Liver (tissue), 9 donors: ENCODE measurements around the gene CRHR2. TPM values are rescaled to one million over a fixed set of nuclear protein-coding genes. Genes with fewer than 3 reads are reported as not detected.

Source experiments
- DNase-seq: peaks from one replicate; pipeline ENCODE4 v3.0.0-alpha.2; 2017; ENCODE audit warnings: low spot score
- H3K27ac ChIP-seq, 2 donors: one replicate each; pipeline ENCODE4 v1.7.0; 2013; ENCODE audit warnings: inconsistent platforms in 2 of 2, low read length in 2 of 2, control low read depth in 1 of 2, low read depth in 1 of 2, mild to moderate bottlenecking in 1 of 2
- H3K27me3 ChIP-seq, 4 donors: one replicate each; pipeline versions ENCODE4 v1.6.1 to v1.7.0; 2013; ENCODE audit warnings: low read length in 3 of 4, inconsistent platforms in 1 of 4, mild to moderate bottlenecking in 1 of 4, moderate library complexity in 1 of 4; ENCODE audit not compliant: control insufficient read depth in 4 of 4, insufficient read depth in 4 of 4
- H3K36me3 ChIP-seq, 4 donors: one replicate each; pipeline versions ENCODE4 v1.6.1 to v1.7.0; 2013; ENCODE audit warnings: low read length in 3 of 4, mild to moderate bottlenecking in 3 of 4, low read depth in 1 of 4, moderate library complexity in 1 of 4; ENCODE audit not compliant: control insufficient read depth in 4 of 4, insufficient read depth in 3 of 4
- H3K4me1 ChIP-seq, 4 donors: one replicate each; pipeline versions ENCODE4 v1.6.1 to v1.7.0; 2013; ENCODE audit warnings: low read length in 3 of 4, mild to moderate bottlenecking in 3 of 4, moderate library complexity in 1 of 4; ENCODE audit not compliant: control insufficient read depth in 4 of 4, insufficient read depth in 4 of 4
- H3K4me3 ChIP-seq, 3 donors: one replicate each; pipeline versions ENCODE4 v1.6.1 to v1.7.0; 2013; ENCODE audit warnings: low read length in 3 of 3, control low read depth in 1 of 3, low read depth in 1 of 3, mild to moderate bottlenecking in 1 of 3
- H3K9ac ChIP-seq, 2 donors: one replicate each; pipeline ENCODE4 v1.7.0; 2013; ENCODE audit warnings: low read length in 2 of 2, mild to moderate bottlenecking in 2 of 2, moderate library complexity in 2 of 2, control low read depth in 1 of 2, low read depth in 1 of 2
- H3K9me3 ChIP-seq, 4 donors: one replicate each; pipeline versions ENCODE4 v1.6.1 to v1.7.0; 2013; ENCODE audit warnings: low read length in 3 of 4; ENCODE audit not compliant: control insufficient read depth in 4 of 4
- EGR1 ChIP-seq, 2 donors: IDR thresholded peaks; 2 replicates each; pipeline ENCODE4 v1.6.1; 2016 to 2018; ENCODE audit warnings: antibody characterized with exemption in 2 of 2, low read depth in 2 of 2
- FOXA1 ChIP-seq: IDR thresholded peaks from 2 replicates; pipeline ENCODE4 v1.6.1; 2016; ENCODE audit warnings: antibody characterized with exemption
- FOXA2 ChIP-seq: IDR thresholded peaks from 2 replicates; pipeline ENCODE4 v1.6.1; 2016; ENCODE audit warnings: antibody characterized with exemption
- HNF4A ChIP-seq, 2 donors: conservative IDR thresholded peaks; 2 replicates each; pipeline ENCODE4 v1.6.1; 2016; ENCODE audit warnings: antibody characterized with exemption in 2 of 2, mild to moderate bottlenecking in 2 of 2
- HNF4G ChIP-seq: IDR thresholded peaks from 2 replicates; pipeline ENCODE4 v1.6.1; 2016; ENCODE audit warnings: antibody characterized with exemption
- JUND ChIP-seq, 2 donors: IDR thresholded peaks; 2 replicates each; pipeline ENCODE4 v1.6.1; 2016; ENCODE audit warnings: antibody characterized with exemption in 2 of 2
- NR2F2 ChIP-seq: IDR thresholded peaks from 2 replicates; pipeline ENCODE4 v1.6.1; 2016; ENCODE audit warnings: antibody characterized with exemption
- RAD21 ChIP-seq, 2 donors: IDR thresholded peaks; 2 replicates each; pipeline ENCODE4 v1.6.1; 2016; ENCODE audit warnings: antibody characterized with exemption in 2 of 2, mild to moderate bottlenecking in 2 of 2
- RXRA ChIP-seq, 2 donors: IDR thresholded peaks; 2 replicates each; pipeline ENCODE4 v1.6.1; 2017 to 2018; ENCODE audit warnings: antibody characterized with exemption in 2 of 2, mild to moderate bottlenecking in 1 of 2
- TAF1 ChIP-seq: conservative IDR thresholded peaks from 2 replicates; pipeline ENCODE4 v1.6.1; 2016; ENCODE audit warnings: antibody characterized with exemption, mild to moderate bottlenecking
- YY1 ChIP-seq: IDR thresholded peaks from 2 replicates; pipeline ENCODE4 v1.6.1; 2016; ENCODE audit warnings: antibody characterized with exemption, mild to moderate bottlenecking
- WGBS: extraction: QIAGEN DNeasy Blood & Tissue Kit; methylation state at CpG from one replicate; pipeline ENCODE4 v1.1.7; 2013; 5-methylcytosine and 5-hydroxymethylcytosine counted together
- polyA plus RNA-seq, 2 donors: library from polyadenylated mRNA; stranded (reverse) in 1 of 2; unstranded in 1 of 2; fragments of 200-250 nt in 1 of 2; fragments of >200 nt in 1 of 2; fragmentation: Nextera tagmentation in 1 of 2; extraction: Ambion mirVana in 1 of 2; gene quantifications; one replicate each; pipeline versions ENCODE4 v1.2.1 to v1.2.3, GENCODE V29; 2013 to 2015
- total RNA-seq, 2 donors: library from RNA; depleted of rRNA; stranded (reverse); fragments of >200 nt; gene quantifications; one replicate each; pipeline ENCODE4 v1.2.3, GENCODE V29; 2014
- TF ChIP-seq, protein P1 (sequence below): IDR thresholded peaks from 2 replicates; pipeline ENCODE4 v1.6.1; 2016; ENCODE audit warnings: antibody characterized with exemption
- TF ChIP-seq, protein P2 (sequence below): IDR thresholded peaks from 2 replicates; pipeline ENCODE4 v1.6.1; 2016; ENCODE audit warnings: antibody characterized with exemption
- TF ChIP-seq, protein P3 (sequence below): fragments of 150-350 bp; IDR thresholded peaks from 2 replicates; pipeline ENCODE4 v1.5.1; 2017; ENCODE audit warnings: improper control_type of control experiment, low read depth, low read length; ENCODE audit not compliant: missing input control
- donor health status: healthy.
- donor health status: healthy.
- donor health status: healthy.
- donor health status: healthy.
- donor health status: healthy.

CRHR2 gene
- total and polyA plus RNA-seq, 4 donors: not detected

DNA sequence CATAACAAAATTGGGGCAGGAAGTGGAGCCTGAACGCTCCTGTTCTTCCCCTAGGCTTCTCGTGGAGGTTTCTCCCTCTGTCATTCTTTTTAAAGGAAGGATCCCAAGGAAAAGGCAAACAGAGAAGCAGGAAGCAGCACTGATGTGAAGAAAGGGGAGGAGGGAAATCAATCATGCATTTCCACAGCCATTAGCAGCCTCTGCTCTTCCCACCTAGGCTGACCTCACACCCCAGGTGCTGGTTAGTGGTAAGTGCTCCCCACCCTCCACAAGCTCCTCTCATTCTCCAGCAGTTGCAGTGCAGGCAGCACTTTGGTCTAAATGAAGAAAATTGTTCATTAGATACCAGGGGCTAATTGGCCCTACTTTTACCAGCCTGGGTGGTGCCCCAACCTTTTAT is 2.6 kb downstream of the CRHR2 start:
- 26% methylated on average over 2 of the region's 2 CpGs for WGBS
- TF ChIP-seq RAD21 (IDR thresholded peaks at IDR 0.05): no peak
- no peak for TF ChIP-seq HNF4A (conservative IDR thresholded peaks at IDR 0.05)
- TF ChIP-seq EGR1 (IDR thresholded peaks at IDR 0.05; ENCODE audit: low read depth in 2 of 2): no peak
- TF ChIP-seq, protein P1, sequence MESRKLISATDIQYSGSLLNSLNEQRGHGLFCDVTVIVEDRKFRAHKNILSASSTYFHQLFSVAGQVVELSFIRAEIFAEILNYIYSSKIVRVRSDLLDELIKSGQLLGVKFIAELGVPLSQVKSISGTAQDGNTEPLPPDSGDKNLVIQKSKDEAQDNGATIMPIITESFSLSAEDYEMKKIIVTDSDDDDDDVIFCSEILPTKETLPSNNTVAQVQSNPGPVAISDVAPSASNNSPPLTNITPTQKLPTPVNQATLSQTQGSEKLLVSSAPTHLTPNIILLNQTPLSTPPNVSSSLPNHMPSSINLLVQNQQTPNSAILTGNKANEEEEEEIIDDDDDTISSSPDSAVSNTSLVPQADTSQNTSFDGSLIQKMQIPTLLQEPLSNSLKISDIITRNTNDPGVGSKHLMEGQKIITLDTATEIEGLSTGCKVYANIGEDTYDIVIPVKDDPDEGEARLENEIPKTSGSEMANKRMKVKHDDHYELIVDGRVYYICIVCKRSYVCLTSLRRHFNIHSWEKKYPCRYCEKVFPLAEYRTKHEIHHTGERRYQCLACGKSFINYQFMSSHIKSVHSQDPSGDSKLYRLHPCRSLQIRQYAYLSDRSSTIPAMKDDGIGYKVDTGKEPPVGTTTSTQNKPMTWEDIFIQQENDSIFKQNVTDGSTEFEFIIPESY: no peak
- TF ChIP-seq, protein P2, sequence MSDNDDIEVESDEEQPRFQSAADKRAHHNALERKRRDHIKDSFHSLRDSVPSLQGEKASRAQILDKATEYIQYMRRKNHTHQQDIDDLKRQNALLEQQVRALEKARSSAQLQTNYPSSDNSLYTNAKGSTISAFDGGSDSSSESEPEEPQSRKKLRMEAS: no peak
- TF ChIP-seq TAF1: no peak
- TF ChIP-seq FOXA1: no peak
- TF ChIP-seq YY1: no peak
- no peak for TF ChIP-seq FOXA2
- TF ChIP-seq NR2F2: no peak
- no peak for TF ChIP-seq JUND (IDR thresholded peaks at IDR 0.05)
- DNase-seq: no peak
- H3K27me3 ChIP-seq: peaks cover 3 to 13% (median 5%) of the 10 kb centered on the region in 4 donors
- H3K36me3 ChIP-seq: no peaks in the 10 kb centered on the region
- H3K27ac ChIP-seq: no peak overlapping the region
- H3K9ac ChIP-seq: no peak overlapping the region
- H3K9me3 ChIP-seq: no peaks in the 10 kb centered on the region
- H3K4me1 ChIP-seq: peaks cover 5 to 10% (median 8%) of the 10 kb centered on the region in 4 donors
- H3K4me3 ChIP-seq: no peak overlapping the region

DNA sequence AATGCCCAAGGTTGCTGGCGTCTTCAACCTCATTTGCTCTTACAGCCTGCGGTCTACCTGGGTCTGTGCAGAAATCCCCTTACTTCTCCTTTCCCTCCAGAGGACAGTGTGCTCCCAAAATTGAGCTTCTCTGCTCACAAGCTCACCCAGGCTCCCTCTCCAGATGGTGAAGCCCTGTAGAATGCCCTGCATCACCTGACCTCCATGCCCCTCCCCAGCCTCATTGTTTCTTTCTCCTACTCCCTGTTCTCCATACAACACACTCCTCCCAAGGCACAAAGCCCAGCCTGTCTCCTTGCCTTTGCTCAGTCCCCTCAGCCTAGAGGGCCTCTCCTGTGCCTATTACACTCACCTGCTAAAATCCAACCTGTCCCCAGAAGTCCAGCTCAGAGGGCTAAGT is 3.5 kb downstream of the CRHR2 start:
- Histone ChIP-seq H3K27ac (no peak overlapping the region), H3K4me1 (peaks cover 5 to 10% (median 8%) of the 10 kb centered on the region in 4 donors), H3K9ac (no peak overlapping the region), H3K9me3 (no peaks in the 10 kb centered on the region), H3K27me3 (peaks cover 3 to 13% (median 5%) of the 10 kb centered on the region in 4 donors), H3K4me3 (no peak overlapping the region), H3K36me3 (no peaks in the 10 kb centered on the region)
- no peak for DNase-seq
- WGBS: 91% methylated on average over 2 of the region's 2 CpGs
- no peak for TF ChIP-seq RXRA (IDR thresholded peaks at IDR 0.05)
- TF ChIP-seq HNF4G: no peak
- TF ChIP-seq, protein P1: no peak
- no peak for TF ChIP-seq RAD21 (IDR thresholded peaks at IDR 0.05)
- TF ChIP-seq FOXA1: no peak
- TF ChIP-seq, protein P3, sequence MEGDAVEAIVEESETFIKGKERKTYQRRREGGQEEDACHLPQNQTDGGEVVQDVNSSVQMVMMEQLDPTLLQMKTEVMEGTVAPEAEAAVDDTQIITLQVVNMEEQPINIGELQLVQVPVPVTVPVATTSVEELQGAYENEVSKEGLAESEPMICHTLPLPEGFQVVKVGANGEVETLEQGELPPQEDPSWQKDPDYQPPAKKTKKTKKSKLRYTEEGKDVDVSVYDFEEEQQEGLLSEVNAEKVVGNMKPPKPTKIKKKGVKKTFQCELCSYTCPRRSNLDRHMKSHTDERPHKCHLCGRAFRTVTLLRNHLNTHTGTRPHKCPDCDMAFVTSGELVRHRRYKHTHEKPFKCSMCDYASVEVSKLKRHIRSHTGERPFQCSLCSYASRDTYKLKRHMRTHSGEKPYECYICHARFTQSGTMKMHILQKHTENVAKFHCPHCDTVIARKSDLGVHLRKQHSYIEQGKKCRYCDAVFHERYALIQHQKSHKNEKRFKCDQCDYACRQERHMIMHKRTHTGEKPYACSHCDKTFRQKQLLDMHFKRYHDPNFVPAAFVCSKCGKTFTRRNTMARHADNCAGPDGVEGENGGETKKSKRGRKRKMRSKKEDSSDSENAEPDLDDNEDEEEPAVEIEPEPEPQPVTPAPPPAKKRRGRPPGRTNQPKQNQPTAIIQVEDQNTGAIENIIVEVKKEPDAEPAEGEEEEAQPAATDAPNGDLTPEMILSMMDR: no peak
